HepG2 (cell line): ENCODE results near the gene KRT40. TPM values are rescaled to one million over a fixed set of nuclear protein-coding genes. Genes with fewer than 3 reads are reported as not detected.
A peak's percentile ranks its signal among the peaks of the same experiment; 100 is the strongest.

Experiments
- ARID2 ChIP-seq: sonication (generic); formaldehyde crosslinking; IDR thresholded peaks from 2 replicates; pipeline ENCODE4 v1.8.1; 2022; ENCODE audit warnings: mild to moderate bottlenecking, missing genetic modification reagents, borderline replicate concordance
- BCL6 ChIP-seq: IDR thresholded peaks from 2 replicates; pipeline ENCODE4 v1.6.1; 2016; ENCODE audit warnings: missing genetic modification reagents, missing compliant biosample characterization
- ETV5 ChIP-seq: IDR thresholded peaks from 2 replicates; pipeline ENCODE4 v1.6.1; 2018; ENCODE audit warnings: missing biosample characterization, missing genetic modification reagents, inconsistent platforms, borderline replicate concordance
- FOSL2 ChIP-seq: sonication (generic); formaldehyde crosslinking; IDR thresholded peaks from 2 replicates; pipeline ENCODE4 v1.4.0; 2020; ENCODE audit warnings: missing genetic modification reagents
- FOXK2 ChIP-seq: fragments of 450-650 bp; IDR thresholded peaks from 2 replicates; pipeline ENCODE4 v1.6.1; 2016
- GABPB1 ChIP-seq: IDR thresholded peaks from 2 replicates; pipeline ENCODE4 v1.6.1; 2016; ENCODE audit warnings: mild to moderate bottlenecking, missing genetic modification reagents, moderate library complexity, missing compliant biosample characterization
- GATAD2A ChIP-seq: IDR thresholded peaks from 2 replicates; pipeline ENCODE4 v1.6.1; 2016
- HOXA3 ChIP-seq: sonication (generic); formaldehyde crosslinking; IDR thresholded peaks from 2 replicates; pipeline ENCODE4 v1.5.0; 2020; ENCODE audit warnings: missing genetic modification reagents
- HOXA5 ChIP-seq: sonication (generic); formaldehyde crosslinking; IDR thresholded peaks from 2 replicates; pipeline ENCODE4 v1.4.0; 2020; ENCODE audit warnings: missing genetic modification reagents
- ISX ChIP-seq: sonication (generic); formaldehyde crosslinking; conservative IDR thresholded peaks from 2 replicates; pipeline ENCODE4 v1.5.0; 2020; ENCODE audit warnings: missing genetic modification reagents
- KMT2B ChIP-seq: IDR thresholded peaks from 2 replicates; pipeline ENCODE4 v1.6.1; 2016; ENCODE audit warnings: missing genetic modification reagents, missing compliant biosample characterization
- MTF1 ChIP-seq: sonication (generic); formaldehyde crosslinking; IDR thresholded peaks from 2 replicates; pipeline ENCODE4 v1.5.0; 2020; ENCODE audit warnings: missing genetic modification reagents
- NR2F2 ChIP-seq: IDR thresholded peaks from 2 replicates; pipeline ENCODE4 v1.6.1; 2012; ENCODE audit warnings: low read depth, inconsistent platforms, borderline replicate concordance
- PHF5A ChIP-seq: IDR thresholded peaks from one replicate; pipeline ENCODE4 v1.6.1; 2018; ENCODE audit warnings: low read depth, missing genetic modification reagents; ENCODE audit not compliant: unreplicated experiment
- RFXANK ChIP-seq: IDR thresholded peaks from 2 replicates; pipeline ENCODE4 v1.6.1; 2016
- TEF ChIP-seq: sonication (generic); formaldehyde crosslinking; IDR thresholded peaks from 2 replicates; pipeline ENCODE4 v1.5.0; 2020; ENCODE audit warnings: missing genetic modification reagents
- ZFP36L1 ChIP-seq: sonication (generic); formaldehyde crosslinking; IDR thresholded peaks from 2 replicates; pipeline ENCODE4 v1.8.0; 2022; ENCODE audit warnings: mild to moderate bottlenecking, missing genetic modification reagents, moderate library complexity
- ZNF264 ChIP-seq: sonication (generic); formaldehyde crosslinking; IDR thresholded peaks from 2 replicates; pipeline ENCODE4 v1.4.0; 2020; ENCODE audit warnings: missing genetic modification reagents
- ZNF33A ChIP-seq: sonication (generic); formaldehyde crosslinking; IDR thresholded peaks from 2 replicates; pipeline ENCODE4 v1.5.1; 2020; ENCODE audit warnings: missing genetic modification reagents, mild to moderate bottlenecking, moderate library complexity, borderline replicate concordance
- ZNF557 ChIP-seq: sonication (generic); formaldehyde crosslinking; IDR thresholded peaks from 2 replicates; pipeline ENCODE4 v1.4.0; 2020; ENCODE audit warnings: missing genetic modification reagents
- ZNF780A ChIP-seq: sonication (generic); formaldehyde crosslinking; IDR thresholded peaks from 2 replicates; pipeline ENCODE4 v1.8.0; 2022; ENCODE audit warnings: mild to moderate bottlenecking, missing genetic modification reagents, moderate library complexity
- ZNF781 ChIP-seq: sonication (generic); formaldehyde crosslinking; IDR thresholded peaks from 2 replicates; pipeline ENCODE4 v1.5.1; 2020; ENCODE audit warnings: borderline replicate concordance, mild to moderate bottlenecking, missing genetic modification reagents; ENCODE audit errors: not compliant biosample characterization
- ZSCAN12 ChIP-seq: sonication (generic); formaldehyde crosslinking; IDR thresholded peaks from 2 replicates; pipeline ENCODE4 v1.9.0; 2021; ENCODE audit warnings: mild to moderate bottlenecking, missing genetic modification reagents
- ZSCAN22 ChIP-seq: sonication (generic); formaldehyde crosslinking; IDR thresholded peaks from 2 replicates; pipeline ENCODE4 v1.4.0; 2020; ENCODE audit warnings: mild to moderate bottlenecking, missing genetic modification reagents
- polyA plus RNA-seq, 8 experiments: library from polyadenylated mRNA; depleted of rRNA in 3 of 8; stranded (reverse) in 7 of 8; unstranded in 1 of 8; fragments of >200 nt; fragmentation: Illumina TruSeq in 4 of 8; extraction: Trizol in 4 of 8; gene quantifications; 2 replicates each; pipeline versions ENCODE4 v1.2.1 to v1.2.3, GENCODE V29; 2011 to 2016; ENCODE audit warnings: low read depth in 4 of 8, missing spikeins in 1 of 8, mixed read lengths in 1 of 8; ENCODE audit not compliant: insufficient read depth in 1 of 8
- total RNA-seq, 5 experiments: library from RNA; depleted of rRNA; stranded (reverse); fragments of >200 nt; fragmentation: Illumina TruSeq; extraction: Trizol; gene quantifications; 2 replicates each; pipeline ENCODE4 v1.2.3, GENCODE V29; 2016; ENCODE audit warnings: low read depth in 1 of 5
- TF ChIP-seq, protein P1 (sequence below): sonication (generic); formaldehyde crosslinking; IDR thresholded peaks from 2 replicates; pipeline ENCODE4 v1.5.0; 2020; ENCODE audit warnings: mild to moderate bottlenecking, missing genetic modification reagents
- TF ChIP-seq, protein P2 (sequence below): sonication (generic); formaldehyde crosslinking; IDR thresholded peaks from 2 replicates; pipeline ENCODE4 v1.8.0; 2023; ENCODE audit warnings: mild to moderate bottlenecking, missing genetic modification reagents
- TF ChIP-seq, protein P3 (sequence below): IDR thresholded peaks from 2 replicates; pipeline ENCODE4 v1.6.1; 2016; ENCODE audit warnings: control low read depth

Gene KRT40
- total and polyA plus RNA-seq, 2 of the 13 experiments (the other 11 are each of a cell fraction or from before 2014, with no cell fraction given), result not detected

- no peak for TF ChIP-seq MTF1 (CRISPR knock-in tag)
- TF ChIP-seq ZNF33A (CRISPR knock-in tag), result no peak
- TF ChIP-seq GATAD2A (CRISPR knock-in tag), result peak; percentile 94
- peak; percentile 43; the same call in 1 of the 2 replicates for TF ChIP-seq KMT2B
- 0 out of 2 replicates have a peak, but pooled peaks have one; percentile 67 for TF ChIP-seq ZNF557 (CRISPR knock-in tag)
- peak; percentile 85 for TF ChIP-seq FOSL2
- TF ChIP-seq ARID2 (CRISPR knock-in tag), result peak; percentile 76; the same call in 1 of the 2 replicates
- peak; percentile 20; the same call in 1 of the 2 replicates for TF ChIP-seq ZSCAN22
- TF ChIP-seq RFXANK, result 0 out of 2 replicates have a peak, but pooled peaks have one; percentile 55
- TF ChIP-seq, protein P1, sequence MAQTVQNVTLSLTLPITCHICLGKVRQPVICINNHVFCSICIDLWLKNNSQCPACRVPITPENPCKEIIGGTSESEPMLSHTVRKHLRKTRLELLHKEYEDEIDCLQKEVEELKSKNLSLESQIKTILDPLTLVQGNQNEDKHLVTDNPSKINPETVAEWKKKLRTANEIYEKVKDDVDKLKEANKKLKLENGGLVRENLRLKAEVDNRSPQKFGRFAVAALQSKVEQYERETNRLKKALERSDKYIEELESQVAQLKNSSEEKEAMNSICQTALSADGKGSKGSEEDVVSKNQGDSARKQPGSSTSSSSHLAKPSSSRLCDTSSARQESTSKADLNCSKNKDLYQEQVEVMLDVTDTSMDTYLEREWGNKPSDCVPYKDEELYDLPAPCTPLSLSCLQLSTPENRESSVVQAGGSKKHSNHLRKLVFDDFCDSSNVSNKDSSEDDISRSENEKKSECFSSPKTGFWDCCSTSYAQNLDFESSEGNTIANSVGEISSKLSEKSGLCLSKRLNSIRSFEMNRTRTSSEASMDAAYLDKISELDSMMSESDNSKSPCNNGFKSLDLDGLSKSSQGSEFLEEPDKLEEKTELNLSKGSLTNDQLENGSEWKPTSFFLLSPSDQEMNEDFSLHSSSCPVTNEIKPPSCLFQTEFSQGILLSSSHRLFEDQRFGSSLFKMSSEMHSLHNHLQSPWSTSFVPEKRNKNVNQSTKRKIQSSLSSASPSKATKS, result 0 out of 2 replicates have a peak, but pooled peaks have one; percentile 62
- no peak for TF ChIP-seq ZSCAN12 (CRISPR knock-in tag)
- peak; percentile 18; the same call in 1 of the 2 replicates for TF ChIP-seq NR2F2
- peak; percentile 86; the same call in 1 of the 2 replicates for TF ChIP-seq ETV5 (CRISPR knock-in tag)
- peak; percentile 100 for TF ChIP-seq HOXA5 (CRISPR knock-in tag)
- TF ChIP-seq HOXA3 (CRISPR knock-in tag), result peak; percentile 71
- TF ChIP-seq FOXK2, result peak; percentile 38; the same call in 1 of the 2 replicates
- TF ChIP-seq ZFP36L1, result 0 out of 2 replicates have a peak, but pooled peaks have one; percentile 21
- no peak for TF ChIP-seq ISX (CRISPR knock-in tag)
- TF ChIP-seq ZNF264 (CRISPR knock-in tag), result 0 out of 2 replicates have a peak, but pooled peaks have one; percentile 51
- peak; percentile 49 for TF ChIP-seq ZNF781 (CRISPR knock-in tag)
- TF ChIP-seq BCL6 (CRISPR knock-in tag), result peak; percentile 80
- TF ChIP-seq ZNF780A (CRISPR knock-in tag), result no peak
- TF ChIP-seq, protein P2, sequence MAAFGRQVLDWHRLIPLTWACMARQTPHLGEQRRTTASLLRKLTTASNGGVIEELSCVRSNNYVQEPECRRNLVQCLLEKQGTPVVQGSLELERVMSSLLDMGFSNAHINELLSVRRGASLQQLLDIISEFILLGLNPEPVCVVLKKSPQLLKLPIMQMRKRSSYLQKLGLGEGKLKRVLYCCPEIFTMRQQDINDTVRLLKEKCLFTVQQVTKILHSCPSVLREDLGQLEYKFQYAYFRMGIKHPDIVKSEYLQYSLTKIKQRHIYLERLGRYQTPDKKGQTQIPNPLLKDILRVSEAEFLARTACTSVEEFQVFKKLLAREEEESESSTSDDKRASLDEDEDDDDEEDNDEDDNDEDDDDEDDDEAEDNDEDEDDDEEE, result no peak
- TF ChIP-seq PHF5A (CRISPR knock-in tag), result peak; percentile 48
- no peak for TF ChIP-seq TEF
- TF ChIP-seq, protein P3, sequence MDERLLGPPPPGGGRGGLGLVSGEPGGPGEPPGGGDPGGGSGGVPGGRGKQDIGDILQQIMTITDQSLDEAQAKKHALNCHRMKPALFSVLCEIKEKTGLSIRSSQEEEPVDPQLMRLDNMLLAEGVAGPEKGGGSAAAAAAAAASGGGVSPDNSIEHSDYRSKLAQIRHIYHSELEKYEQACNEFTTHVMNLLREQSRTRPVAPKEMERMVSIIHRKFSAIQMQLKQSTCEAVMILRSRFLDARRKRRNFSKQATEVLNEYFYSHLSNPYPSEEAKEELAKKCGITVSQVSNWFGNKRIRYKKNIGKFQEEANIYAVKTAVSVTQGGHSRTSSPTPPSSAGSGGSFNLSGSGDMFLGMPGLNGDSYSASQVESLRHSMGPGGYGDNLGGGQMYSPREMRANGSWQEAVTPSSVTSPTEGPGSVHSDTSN, result peak; percentile 91
- 0 out of 2 replicates have a peak, but pooled peaks have one; percentile 1 for TF ChIP-seq GABPB1 (CRISPR knock-in tag)
Measured at GRCh38 chr17:40958086-40958953, 25.8 kb downstream of the KRT40 start (continued).
